Right cardiac atrium (tissue), 5 donors: ENCODE measurements around the gene ARHGAP24. TPM values are rescaled to one million over a fixed set of nuclear protein-coding genes. Genes with fewer than 3 reads are reported as not detected.
"Not testable (repeated sequence)": the region's sequence is repeated elsewhere in the genome, so short reads cannot be mapped to it uniquely, and the experiment has no call there.

Experiments used
- ATAC-seq, 2 donors: fragments of 200-7000 bp; cut with Tn5 transposase; one replicate each; pipeline versions ENCODE4 v1.8.0 to v1.9.1; 2020; ENCODE audit warnings: moderate library complexity in 2 of 2, mild to moderate bottlenecking in 1 of 2
- DNase-seq, 3 donors: peaks; one replicate each; pipeline ENCODE4 v3.0.0-alpha.2; 2020
- H3K27ac ChIP-seq: one replicate; pipeline ENCODE4 v1.5.1; 2013; ENCODE audit warnings: mild to moderate bottlenecking, low read length, control low read depth, moderate library complexity
- H3K27me3 ChIP-seq: one replicate; pipeline ENCODE4 v1.6.1; 2013; ENCODE audit not compliant: control insufficient read depth, insufficient read depth
- H3K4me1 ChIP-seq: one replicate; pipeline ENCODE4 v1.6.1; 2013; ENCODE audit warnings: low read length; ENCODE audit not compliant: control insufficient read depth, insufficient read depth
- H3K4me3 ChIP-seq: one replicate; pipeline ENCODE4 v1.5.1; 2013; ENCODE audit warnings: low read length, control low read depth
- H3K9me3 ChIP-seq: one replicate; pipeline ENCODE4 v1.6.1; 2013; ENCODE audit warnings: low read length; ENCODE audit not compliant: control insufficient read depth
- WGBS: extraction: QIAGEN DNeasy Blood & Tissue Kit; methylation state at CpG from one replicate; pipeline ENCODE4 v1.1.7; 2013; 5-methylcytosine and 5-hydroxymethylcytosine counted together
- intact Hi-C, 4 donors: fragments of 100-400 bp; cut with DNase I; formaldehyde crosslinking; loops; one replicate each; pipeline versions ENCODE4 v1.11.0 to v1.14.0; 2022 to 2023
- polyA plus RNA-seq: library from polyadenylated mRNA; stranded (reverse); fragments of 200-250 nt; gene quantifications from one replicate; pipeline ENCODE4 v1.2.3, GENCODE V29; 2013
- total RNA-seq, 4 donors: library from RNA; stranded (reverse); fragmentation: NEBNext Ultra II Directional; extraction: Animal tissue kit (Norgen Biotek cat#: 25700); gene quantifications; one replicate each; pipeline ENCODE4 v1.2.1, GENCODE V29; 2021
- donor health status: healthy with polysubstance abuse.
- donor health status: DM: no; HTN: yes; CAD: no.
- donor health status: DM: no; HTN: no; CAD: no.
- donor health status: DM: no; HTN: yes; CAD: no; lungs with severe emphysema.
- donor health status: DM: yes; HTN: yes; CAD: no.

ARHGAP24 gene
- total and polyA plus RNA-seq, 5 donors, result 16.7 to 49.3 (median 36.7) TPM

- 85% methylated on average over 3 of the region's 3 CpGs for WGBS
- no peak for ATAC-seq
- Histone ChIP-seq H3K27ac (no peak overlapping the region), H3K9me3 (no peaks in the 10 kb centered on the region), H3K27me3 (no peaks in the 10 kb centered on the region), H3K4me1 (no peaks in the 10 kb centered on the region), H3K4me3 (no peak overlapping the region)
- intact Hi-C loops, result no loop called here
- DNase-seq, result no peak
Measured at GRCh38 chr4:85889314-85889713, 414.4 kb downstream of the ARHGAP24 start.

DNA sequence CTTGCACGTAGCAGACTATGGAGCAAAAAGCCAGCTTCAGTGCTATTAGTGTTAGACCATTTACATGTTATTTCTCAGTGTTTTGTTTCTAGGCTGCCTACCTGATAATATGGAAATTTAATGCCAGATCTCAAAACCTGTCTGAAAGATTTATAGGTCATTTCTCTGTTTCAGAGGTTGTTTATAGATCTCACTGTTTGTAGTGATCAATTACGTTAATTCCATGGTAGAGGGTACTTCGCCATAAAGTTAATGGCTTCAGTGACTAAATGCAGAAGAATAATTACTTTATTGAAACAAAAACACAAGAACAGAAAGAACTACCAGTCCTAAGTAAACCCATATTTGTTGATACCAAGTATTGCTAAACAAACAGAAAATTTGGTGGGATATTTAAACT is 420.8 kb downstream of the ARHGAP24 start:
- Histone ChIP-seq H3K9me3 (no peaks in the 10 kb centered on the region), H3K27me3 (no peaks in the 10 kb centered on the region), H3K4me1 (no peaks in the 10 kb centered on the region), H3K27ac (no peak overlapping the region), H3K4me3 (no peak overlapping the region)
- 93% methylated on average over 3 of the region's 3 CpGs for WGBS
- intact Hi-C loops, result no loop called here
- DNase-seq (no peak), ATAC-seq (no peak)

DNA sequence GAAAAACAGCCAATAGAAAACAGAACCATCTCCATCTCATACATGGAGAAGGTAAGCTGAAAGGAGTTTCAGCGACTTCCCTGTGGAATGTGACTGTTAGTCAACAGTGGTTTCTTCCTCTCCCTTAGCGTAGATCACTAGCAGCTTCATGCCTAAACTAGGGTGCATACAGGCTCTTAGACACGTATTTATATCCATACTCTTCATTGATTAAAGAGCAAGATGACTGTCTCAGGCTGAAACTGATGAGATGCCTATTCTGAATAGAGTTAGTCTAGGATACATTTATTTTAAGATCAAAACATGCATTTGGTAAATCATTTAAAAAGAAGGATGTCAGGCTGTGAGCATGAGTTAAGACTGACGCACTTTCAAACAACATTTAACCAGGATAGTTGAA is 423.3 kb downstream of the ARHGAP24 start:
- 86% methylated on average over 4 of the region's 4 CpGs for WGBS
- no peaks in the 10 kb centered on the region for H3K27me3 ChIP-seq
- H3K27ac ChIP-seq, result no peak overlapping the region
- ATAC-seq (no peak), DNase-seq (no peak)
- no peaks in the 10 kb centered on the region for H3K9me3 ChIP-seq
- H3K4me3 ChIP-seq, result no peak overlapping the region
- intact Hi-C loops, result no loop called here
- H3K4me1 ChIP-seq, result no peaks in the 10 kb centered on the region

DNA sequence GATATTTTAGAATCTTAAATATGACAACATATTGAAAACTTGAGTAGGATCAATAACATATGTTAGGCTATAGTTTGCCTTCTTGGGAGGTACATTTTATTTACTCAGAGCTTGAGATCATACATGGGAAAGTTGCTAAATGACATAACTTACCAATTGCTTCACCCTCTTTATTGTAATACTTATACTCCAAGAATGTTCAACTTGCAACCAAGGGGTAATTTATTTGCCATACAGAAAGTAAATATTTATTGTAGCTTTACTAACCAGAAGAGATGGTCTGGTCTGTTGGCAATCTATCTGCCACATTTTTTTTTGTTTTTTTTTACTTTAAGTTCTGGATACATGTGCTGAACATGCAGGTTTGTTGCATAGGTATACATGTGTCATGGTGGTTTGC is 426.6 kb downstream of the ARHGAP24 start:
- Histone ChIP-seq H3K27me3 (no peaks in the 10 kb centered on the region), H3K9me3 (no peaks in the 10 kb centered on the region), H3K27ac (no peak overlapping the region), H3K4me1 (no peaks in the 10 kb centered on the region), H3K4me3 (no peak overlapping the region)
- intact Hi-C loops, result no loop called here
- ATAC-seq (no peak), DNase-seq (no peak)

DNA sequence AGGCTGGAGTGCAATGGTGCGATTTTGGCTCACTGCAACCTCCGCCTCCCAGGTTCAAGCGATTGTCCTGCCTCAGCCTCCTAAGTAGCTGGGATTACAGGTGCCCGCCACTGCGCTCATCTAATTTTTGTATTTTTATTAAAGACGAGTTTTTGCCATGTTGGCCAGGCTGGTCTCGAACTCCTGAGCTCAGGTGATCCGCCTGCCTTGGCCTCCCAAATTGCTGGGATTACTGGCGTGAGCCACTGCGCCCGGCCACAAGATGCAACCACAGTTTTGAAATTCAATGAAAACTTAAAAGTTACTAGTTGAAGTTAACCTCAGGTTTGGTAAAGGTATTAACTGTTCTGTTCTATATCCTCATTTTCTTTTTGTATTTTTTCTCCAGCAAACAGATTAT is 427.7 kb downstream of the ARHGAP24 start:
- H3K4me1 ChIP-seq, H3K9me3 ChIP-seq, H3K4me3 ChIP-seq, H3K27me3 ChIP-seq, DNase-seq, ATAC-seq, intact Hi-C loops, H3K27ac ChIP-seq: not testable (repeated sequence)
- WGBS, result 96% methylated on average over 11 of the region's 11 CpGs

- ATAC-seq (no peak), DNase-seq (no peak)
- 74% methylated on average over 2 of the region's 2 CpGs for WGBS
- H3K27ac ChIP-seq, result no peak overlapping the region
- intact Hi-C loops, result no loop called here
- no peaks in the 10 kb centered on the region for H3K4me1 ChIP-seq
- no peak overlapping the region for H3K4me3 ChIP-seq
- H3K27me3 ChIP-seq, result no peaks in the 10 kb centered on the region
- H3K9me3 ChIP-seq, result no peaks in the 10 kb centered on the region
Measured at GRCh38 chr4:85905761-85906160, 430.8 kb downstream of the ARHGAP24 start.

DNA sequence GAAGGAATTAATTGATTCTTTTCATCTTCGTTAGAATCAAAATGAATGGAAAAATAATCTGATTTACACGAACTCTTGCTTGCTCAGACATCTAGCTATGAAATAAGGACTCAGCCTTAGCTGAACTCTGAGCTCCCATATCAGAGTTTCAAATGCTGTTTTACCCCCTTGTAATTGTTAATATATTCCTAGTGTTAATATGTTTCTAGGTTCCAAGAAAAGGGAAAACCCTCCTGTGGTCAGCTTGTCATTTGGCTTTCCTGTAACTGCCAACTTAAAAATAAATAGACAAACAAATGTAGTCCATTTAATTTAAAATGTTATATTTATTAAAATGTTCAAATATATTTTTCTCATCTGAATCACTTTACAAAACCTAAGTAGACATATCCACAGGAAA is 432.1 kb downstream of the ARHGAP24 start:
- intact Hi-C loops, result no loop called here
- WGBS, result 93% methylated on average over 2 of the region's 2 CpGs

GRCh38 chr4:85909851-85910250 is 434.9 kb downstream of the ARHGAP24 start:
- intact Hi-C loops, result no loop called here
- no peak overlapping the region for H3K27ac ChIP-seq
- H3K9me3 ChIP-seq, result no peaks in the 10 kb centered on the region
- no peaks in the 10 kb centered on the region for H3K27me3 ChIP-seq
- peak in 2 of 3 donors; percentile 64 to 66 for DNase-seq
- 77% methylated on average over 10 of the region's 10 CpGs for WGBS
- peak; percentile 62 to 79 for ATAC-seq
- no peak overlapping the region for H3K4me3 ChIP-seq
- H3K4me1 ChIP-seq, result no peaks in the 10 kb centered on the region

More for the DNA sequence above, 432.1 kb downstream of the ARHGAP24 start:
- no peak for DNase-seq
- Histone ChIP-seq H3K27ac (no peak overlapping the region), H3K27me3 (no peaks in the 10 kb centered on the region), H3K9me3 (no peaks in the 10 kb centered on the region), H3K4me3 (no peak overlapping the region), H3K4me1 (no peaks in the 10 kb centered on the region)
- no peak for ATAC-seq

- Histone ChIP-seq H3K4me3 (no peak overlapping the region), H3K9me3 (no peaks in the 10 kb centered on the region), H3K27me3 (no peaks in the 10 kb centered on the region), H3K27ac (no peak overlapping the region), H3K4me1 (no peaks in the 10 kb centered on the region)
- ATAC-seq, result peak in 1 of 2 donors; percentile 11
- WGBS, result 86% methylated on average over 7 of the region's 7 CpGs
- intact Hi-C loops, result no loop called here
- DNase-seq, result peak in 1 of 3 donors; percentile 30
Measured at GRCh38 chr4:85910985-85911384, 436.0 kb downstream of the ARHGAP24 start.

DNA sequence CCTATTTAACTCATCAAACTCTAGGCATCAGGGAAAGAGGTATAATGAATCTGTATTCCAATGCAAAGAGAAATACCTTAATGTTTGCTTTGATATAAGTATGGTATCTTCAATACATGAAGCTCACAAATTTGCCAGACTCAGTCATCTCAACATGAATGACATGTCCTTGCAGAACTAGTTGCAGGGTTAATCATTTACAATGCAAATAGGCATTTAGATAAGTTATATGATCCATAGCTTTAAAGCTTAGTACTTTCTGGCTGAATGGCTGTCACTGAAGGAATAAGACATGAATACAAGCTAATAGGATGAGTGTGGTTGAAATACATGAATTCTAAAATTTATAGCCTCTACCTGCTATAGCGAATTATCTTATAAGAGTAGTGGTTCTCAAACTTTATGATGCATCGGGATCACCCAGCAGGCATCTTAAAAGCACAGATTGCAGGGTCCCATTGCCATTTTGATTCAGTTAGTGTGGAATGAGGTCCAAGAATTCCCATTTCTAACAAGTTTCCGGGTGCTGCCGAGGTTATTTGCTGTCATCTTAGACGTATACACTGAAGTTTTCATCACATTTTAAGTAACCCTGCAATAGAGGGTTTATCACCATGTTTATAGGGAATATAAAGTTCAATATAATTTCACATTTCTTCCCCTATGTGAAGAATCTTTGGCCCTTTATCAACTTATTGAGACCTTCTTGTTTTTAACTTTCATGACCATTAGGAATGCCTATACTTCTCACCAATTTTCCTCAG is 439.2 kb downstream of the ARHGAP24 start:
- DNase-seq (no peak), ATAC-seq (no peak)
- Histone ChIP-seq H3K4me1 (no peaks in the 10 kb centered on the region), H3K27ac (no peak overlapping the region), H3K9me3 (no peaks in the 10 kb centered on the region), H3K4me3 (no peak overlapping the region), H3K27me3 (no peaks in the 10 kb centered on the region)
- 95% methylated on average over 5 of the region's 5 CpGs for WGBS
- intact Hi-C loops, result no loop called here

DNA sequence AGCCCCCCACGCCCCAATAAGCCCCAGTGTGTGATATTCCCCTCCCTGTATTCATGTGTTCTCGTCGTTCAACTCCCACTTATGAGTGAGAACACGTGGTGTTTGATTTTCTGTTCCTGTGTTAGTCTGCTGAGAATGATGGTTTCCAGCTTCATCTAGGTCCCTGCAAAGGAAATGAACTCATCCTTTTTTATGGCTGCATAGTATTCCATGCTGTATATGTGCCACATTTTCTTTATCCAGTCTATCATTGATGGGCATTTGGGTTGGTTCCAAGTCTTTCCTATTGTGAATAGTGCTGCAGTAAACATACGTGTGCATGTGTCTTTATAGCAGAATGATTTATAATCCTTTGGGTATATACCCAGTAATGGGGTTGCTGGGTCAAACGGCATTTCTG is 440.6 kb downstream of the ARHGAP24 start:
- H3K4me3 ChIP-seq, ATAC-seq, H3K27me3 ChIP-seq, DNase-seq, H3K27ac ChIP-seq, H3K9me3 ChIP-seq, intact Hi-C loops, H3K4me1 ChIP-seq: not testable (repeated sequence)
- 95% methylated on average over 6 of the region's 6 CpGs for WGBS
